Endothelial cell of umbilical vein (primary cell): Measurements from ENCODE around the gene ST6GAL2. TPM values are rescaled to one million over a fixed set of nuclear protein-coding genes. Genes with fewer than 3 reads are reported as not detected.

Experiments used
- BruUV-seq: library from RNA; stranded (reverse); fragments of 400-500 nt; replicated peaks from 2 replicates; lab custom pipeline; 2021; lab: Mats Ljungman, UMichigan
- CTCF ChIA-PET: fragments of 300-600, 350-600 bp; sonication (Branson Sonifier 250); formaldehyde crosslinking; loops from one replicate; lab custom pipeline; 2021; ENCODE audit warnings: antibody characterized with exemption, inconsistent platforms; lab: Charles Lee
- POLR2A ChIA-PET: fragments of 300-600, 350-600 bp; sonication (Branson Sonifier 250); formaldehyde crosslinking; loops from one replicate; lab custom pipeline; 2021; ENCODE audit warnings: antibody characterized with exemption, inconsistent platforms; lab: Charles Lee
- DNase-seq: peaks from one replicate; pipeline ENCODE4 v3.0.0-alpha.2; 2011; ENCODE audit warnings: low read depth, low spot score
- FAIRE-seq: peaks from 2 replicates; lab custom pipeline; 2011; peaks lifted over from hg19 to GRCh38; lab: Jason Lieb, UNC
- H2AFZ ChIP-seq: 2 replicates; pipeline ENCODE4 v1.6.0; 2012; ENCODE audit warnings: low read depth, low read length, control low read depth, inconsistent platforms
- H3K27ac ChIP-seq: 2 replicates; pipeline ENCODE4 v1.5.1; 2011; ENCODE audit warnings: low read depth, mild to moderate bottlenecking, control low read depth, low read length, moderate library complexity; ENCODE audit not compliant: insufficient read depth
- H3K27me3 ChIP-seq, 2 experiments: 2 replicates each; pipeline versions ENCODE4 v1.6.0 to v1.6.1; 2011; ENCODE audit warnings: low read length in 2 of 2, mixed read lengths in 1 of 2; ENCODE audit not compliant: control insufficient read depth in 2 of 2, insufficient read depth in 2 of 2
- H3K36me3 ChIP-seq, 2 experiments: 2 replicates in 1 of 2; 3 replicates in 1 of 2; pipeline ENCODE4 v1.5.1; 2011; ENCODE audit warnings: low read length in 2 of 2, mild to moderate bottlenecking in 1 of 2, moderate library complexity in 1 of 2; ENCODE audit not compliant: control insufficient read depth in 2 of 2, insufficient read depth in 2 of 2; ENCODE audit errors: extremely low read depth in 1 of 2
- H3K4me1 ChIP-seq: 3 replicates; pipeline ENCODE4 v1.5.1; 2011; ENCODE audit warnings: mild to moderate bottlenecking, low read length; ENCODE audit not compliant: control insufficient read depth, insufficient read depth; ENCODE audit errors: extremely low read depth
- H3K4me2 ChIP-seq: 2 replicates; pipeline ENCODE4 v1.6.1; 2011; ENCODE audit warnings: low read length, control low read depth, mixed read lengths; ENCODE audit not compliant: insufficient read depth
- H3K4me3 ChIP-seq, 3 experiments: fragments of 200-600 bp in 1 of 3; sonication (generic), shearing (Covaris generic) in 1 of 3; replicated peaks in 1 of 3; 2 replicates each; pipeline ENCODE4 v1.5.1; 2011 to 2016; ENCODE audit warnings: control low read depth in 3 of 3, low read length in 3 of 3, mild to moderate bottlenecking in 2 of 3, inconsistent platforms in 1 of 3, low read depth in 1 of 3, moderate library complexity in 1 of 3; ENCODE audit not compliant: insufficient read depth in 1 of 3
- H3K79me2 ChIP-seq: 2 replicates; pipeline ENCODE4 v1.6.0; 2012; ENCODE audit warnings: low read length, inconsistent platforms; ENCODE audit not compliant: control insufficient read depth, insufficient read depth
- H3K9ac ChIP-seq: replicated peaks from 2 replicates; pipeline ENCODE3; 2011; ENCODE audit warnings: low read length, control low read depth; ENCODE audit not compliant: insufficient read depth; ENCODE audit errors: extremely low read depth
- H3K9me1 ChIP-seq: replicated peaks from 3 replicates; pipeline ENCODE4 v1.6.0; 2011; ENCODE audit warnings: mild to moderate bottlenecking, low read length; ENCODE audit not compliant: control insufficient read depth, insufficient read depth; ENCODE audit errors: extremely low read depth
- H3K9me3 ChIP-seq: replicated peaks from 2 replicates; pipeline ENCODE4 v1.5.1; 2012; ENCODE audit warnings: low read length, inconsistent platforms; ENCODE audit not compliant: control insufficient read depth, insufficient read depth
- H4K20me1 ChIP-seq: replicated peaks from 2 replicates; pipeline ENCODE3; 2011; ENCODE audit warnings: mild to moderate bottlenecking, low read length; ENCODE audit not compliant: control insufficient read depth, insufficient read depth; ENCODE audit errors: extremely low read depth
- EZH2 ChIP-seq: IDR thresholded peaks from 2 replicates; pipeline ENCODE4 v1.6.1; 2012; ENCODE audit warnings: borderline replicate concordance, low read depth, mild to moderate bottlenecking, moderate library complexity, low read length, inconsistent platforms; ENCODE audit not compliant: severe bottlenecking
- FOS ChIP-seq: IDR thresholded peaks from 2 replicates; pipeline ENCODE4 v1.6.1; 2011; ENCODE audit warnings: mild to moderate bottlenecking, low read length, moderate library complexity, borderline replicate concordance; ENCODE audit not compliant: insufficient read depth
- GATA2 ChIP-seq: IDR thresholded peaks from 2 replicates; pipeline ENCODE4 v1.7.0; 2011; ENCODE audit warnings: low read depth, mild to moderate bottlenecking, moderate library complexity, mixed read lengths, low read length; ENCODE audit not compliant: insufficient read length, insufficient read depth
- JUN ChIP-seq: IDR thresholded peaks from 2 replicates; pipeline ENCODE4 v1.6.1; 2011; ENCODE audit warnings: borderline replicate concordance, low read depth; ENCODE audit not compliant: insufficient read length, insufficient read depth
- POLR2A ChIP-seq: IDR thresholded peaks from 2 replicates; pipeline ENCODE4 v1.6.1; 2012; ENCODE audit warnings: low read depth, mild to moderate bottlenecking, control low read depth, low read length
- POLR2AphosphoS5 ChIP-seq: IDR thresholded peaks from 2 replicates; pipeline ENCODE4 v1.6.1; 2012; ENCODE audit warnings: low read depth, mild to moderate bottlenecking, control low read depth, low read length, moderate library complexity; ENCODE audit not compliant: insufficient read depth
- dilution Hi-C: fragments of 300-500 bp; cut with MboI; formaldehyde crosslinking; loops from one replicate; pipeline ENCODE4 v1.15.0; 2019; ENCODE audit warnings: low sequenced_read_pairs; ENCODE audit not compliant: extremely low pct_ligation_motif_present
- intact Hi-C: fragments of 100-400 bp; cut with micrococcal nuclease; formaldehyde crosslinking; loops from one replicate; pipeline ENCODE4 v1.10.0; 2022
- polyA plus RNA-seq, 4 experiments: library from polyadenylated mRNA; depleted of rRNA in 3 of 4; stranded (reverse) in 3 of 4; unstranded in 1 of 4; fragments of >200 nt; gene quantifications; 2 replicates each; pipeline versions ENCODE4 v1.2.1 to v1.2.3, GENCODE V29; 2011 to 2012; ENCODE audit warnings: missing spikeins in 1 of 4
- total RNA-seq: library from RNA; stranded (reverse); gene quantifications from 2 replicates; pipeline ENCODE4 v1.2.3, GENCODE V29; 2021
- TF ChIP-seq, protein P1 (sequence below): IDR thresholded peaks from 2 replicates; pipeline ENCODE4 v1.6.1; 2011; ENCODE audit not compliant: insufficient read depth, insufficient read length
- TF ChIP-seq, protein P2 (sequence below), 2 donors: IDR thresholded peaks; 1 replicate in 1 of 2; 2 replicates in 1 of 2; pipeline ENCODE4 v1.5.1; 2011; ENCODE audit warnings: low read length in 2 of 2, mild to moderate bottlenecking in 2 of 2, moderate library complexity in 2 of 2, control low read depth in 1 of 2, inconsistent platforms in 1 of 2, low read depth in 1 of 2; ENCODE audit not compliant: insufficient read depth in 1 of 2; ENCODE audit errors: extremely low read depth in 1 of 2

Gene ST6GAL2
- total and polyA plus RNA-seq, 2 donors (not counting 3 experiments of a cell fraction or from before 2014, with no cell fraction given) = not detected

DNA sequence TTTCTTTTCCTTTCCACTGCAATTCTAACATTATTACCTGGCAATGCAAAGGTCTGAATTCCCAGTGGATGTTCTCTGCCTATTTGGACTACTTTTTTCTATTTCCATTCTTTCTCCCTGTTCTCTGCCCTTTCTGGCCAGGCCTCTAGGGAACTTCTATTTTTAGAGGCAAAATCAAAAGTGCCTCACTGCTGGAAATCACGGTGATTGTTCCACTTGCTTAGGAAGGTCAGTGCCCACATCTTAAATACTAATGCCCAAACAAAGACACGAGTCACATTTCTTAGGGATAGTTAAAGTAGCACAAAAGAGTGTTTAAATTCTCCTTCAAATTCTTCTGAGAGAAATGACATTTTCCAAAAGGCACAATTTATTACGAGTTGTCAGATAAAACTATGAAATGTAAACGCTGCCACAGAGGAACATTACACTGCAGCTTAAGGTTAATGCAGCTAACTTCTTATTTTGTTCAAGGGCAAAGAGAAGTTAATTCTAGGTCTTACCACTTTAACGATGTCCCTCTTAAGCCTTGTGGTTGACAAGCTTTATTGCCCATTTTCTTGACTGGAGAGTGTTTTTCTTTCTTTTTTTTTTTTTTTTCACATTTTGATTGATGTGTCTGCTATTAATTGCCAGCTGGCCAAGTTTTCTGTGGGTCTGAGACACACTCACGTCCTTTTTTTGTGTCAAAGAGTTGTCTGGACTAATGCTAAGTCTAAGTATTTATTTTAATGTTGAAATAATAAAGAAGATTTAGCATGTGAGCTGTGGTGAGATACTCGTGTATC is 34.7 kb downstream of the ST6GAL2 start:
- Histone ChIP-seq H3K4me2 (no peak overlapping the region), H3K4me1 (no peaks in the 10 kb centered on the region), H3K4me3 (no peak overlapping the region), H3K27me3 (no peaks in the 10 kb centered on the region), H3K9me3 (peaks cover 2% of the 10 kb centered on the region), H4K20me1 (no peaks in the 10 kb centered on the region), H3K79me2 (no peaks in the 10 kb centered on the region), H3K9me1 (no peaks in the 10 kb centered on the region), H2AFZ (no peak overlapping the region), H3K9ac (no peak overlapping the region), H3K27ac (no peak overlapping the region), H3K36me3 (no peaks in the 10 kb centered on the region)
- FAIRE-seq (no peak), DNase-seq (no peak)
- TF ChIP-seq, protein P1, sequence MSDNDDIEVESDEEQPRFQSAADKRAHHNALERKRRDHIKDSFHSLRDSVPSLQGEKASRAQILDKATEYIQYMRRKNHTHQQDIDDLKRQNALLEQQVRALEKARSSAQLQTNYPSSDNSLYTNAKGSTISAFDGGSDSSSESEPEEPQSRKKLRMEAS = no peak
- TF ChIP-seq GATA2 (no peak), JUN (no peak), FOS (no peak), POLR2AphosphoS5 (no peak), EZH2 (no peak), POLR2A (no peak)
- TF ChIP-seq, protein P2, sequence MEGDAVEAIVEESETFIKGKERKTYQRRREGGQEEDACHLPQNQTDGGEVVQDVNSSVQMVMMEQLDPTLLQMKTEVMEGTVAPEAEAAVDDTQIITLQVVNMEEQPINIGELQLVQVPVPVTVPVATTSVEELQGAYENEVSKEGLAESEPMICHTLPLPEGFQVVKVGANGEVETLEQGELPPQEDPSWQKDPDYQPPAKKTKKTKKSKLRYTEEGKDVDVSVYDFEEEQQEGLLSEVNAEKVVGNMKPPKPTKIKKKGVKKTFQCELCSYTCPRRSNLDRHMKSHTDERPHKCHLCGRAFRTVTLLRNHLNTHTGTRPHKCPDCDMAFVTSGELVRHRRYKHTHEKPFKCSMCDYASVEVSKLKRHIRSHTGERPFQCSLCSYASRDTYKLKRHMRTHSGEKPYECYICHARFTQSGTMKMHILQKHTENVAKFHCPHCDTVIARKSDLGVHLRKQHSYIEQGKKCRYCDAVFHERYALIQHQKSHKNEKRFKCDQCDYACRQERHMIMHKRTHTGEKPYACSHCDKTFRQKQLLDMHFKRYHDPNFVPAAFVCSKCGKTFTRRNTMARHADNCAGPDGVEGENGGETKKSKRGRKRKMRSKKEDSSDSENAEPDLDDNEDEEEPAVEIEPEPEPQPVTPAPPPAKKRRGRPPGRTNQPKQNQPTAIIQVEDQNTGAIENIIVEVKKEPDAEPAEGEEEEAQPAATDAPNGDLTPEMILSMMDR (IDR thresholded peaks at IDR 0.05; ENCODE audit: extremely low read depth in 1 of 2, insufficient read depth in 1 of 2, low read depth in 1 of 2, low read length in 2 of 2) = no peak
- dilution Hi-C loops = no loop called here
- ChIA-PET POLR2A (no interaction called here), CTCF (no interaction called here)
- BruUV-seq = no TSS peak
- intact Hi-C loops = no loop called here
